GM12892 (cell line): Measurements from ENCODE around the gene CERS5.

Experiments used
- DNase-seq: peaks from one replicate; pipeline ENCODE4 v3.0.0; 2011; ENCODE audit not compliant: insufficient read length
- FAIRE-seq: peaks from 2 replicates; lab custom pipeline; 2011; peaks lifted over from hg19 to GRCh38; lab: Jason Lieb, UNC
- POLR2A ChIP-seq: IDR thresholded peaks from 2 replicates; pipeline ENCODE4 v1.6.1; 2011; ENCODE audit warnings: low read depth, low read length, control low read depth
- POLR2AphosphoS5 ChIP-seq: IDR thresholded peaks from 2 replicates; pipeline ENCODE4 v1.6.1; 2011; ENCODE audit warnings: low read depth, low read length, control low read depth
- TAF1 ChIP-seq: IDR thresholded peaks from 2 replicates; pipeline ENCODE4 v1.6.1; 2011; ENCODE audit warnings: low read depth, mild to moderate bottlenecking, control low read depth, low read length, borderline replicate concordance

Gene CERS5

GRCh38 chr12:50081096-50081808, 85.9 kb downstream of the CERS5 start:
- DNase-seq (no peak), FAIRE-seq (no peak)
- no peak for TF ChIP-seq POLR2AphosphoS5
- no peak for TF ChIP-seq POLR2A
- TF ChIP-seq TAF1, result no peak

- FAIRE-seq (no peak), DNase-seq (no peak)
- TF ChIP-seq TAF1, result no peak
- TF ChIP-seq POLR2AphosphoS5, result no peak
- no peak for TF ChIP-seq POLR2A
Observed at GRCh38 chr12:50079771-50080170, 87.4 kb downstream of the CERS5 start.
